Ovary (tissue), 3 donors: ENCODE measurements around the gene HDHD5.

Experiments
- POLR2A ChIP-seq: fragments of 450-650 bp; IDR thresholded peaks from one replicate; pipeline ENCODE4 v1.6.1; 2017; ENCODE audit warnings: antibody characterized with exemption, mild to moderate bottlenecking, moderate library complexity
- TF ChIP-seq, protein P1 (sequence below), 3 donors: fragments of 450-650 bp in 2 of 3; fragments of 200-600 bp in 1 of 3; IDR thresholded peaks; one replicate each; pipeline versions ENCODE4 v1.5.1 to v1.8.0; 2016 to 2022; ENCODE audit warnings: antibody characterized with exemption in 3 of 3, mild to moderate bottlenecking in 1 of 3
- donor health status: DM: no; HTN: no; CAD: no.

GRCh38 chr22:17157714-17158113, 1.4 kb downstream of the HDHD5 start:
- TF ChIP-seq, protein P1, sequence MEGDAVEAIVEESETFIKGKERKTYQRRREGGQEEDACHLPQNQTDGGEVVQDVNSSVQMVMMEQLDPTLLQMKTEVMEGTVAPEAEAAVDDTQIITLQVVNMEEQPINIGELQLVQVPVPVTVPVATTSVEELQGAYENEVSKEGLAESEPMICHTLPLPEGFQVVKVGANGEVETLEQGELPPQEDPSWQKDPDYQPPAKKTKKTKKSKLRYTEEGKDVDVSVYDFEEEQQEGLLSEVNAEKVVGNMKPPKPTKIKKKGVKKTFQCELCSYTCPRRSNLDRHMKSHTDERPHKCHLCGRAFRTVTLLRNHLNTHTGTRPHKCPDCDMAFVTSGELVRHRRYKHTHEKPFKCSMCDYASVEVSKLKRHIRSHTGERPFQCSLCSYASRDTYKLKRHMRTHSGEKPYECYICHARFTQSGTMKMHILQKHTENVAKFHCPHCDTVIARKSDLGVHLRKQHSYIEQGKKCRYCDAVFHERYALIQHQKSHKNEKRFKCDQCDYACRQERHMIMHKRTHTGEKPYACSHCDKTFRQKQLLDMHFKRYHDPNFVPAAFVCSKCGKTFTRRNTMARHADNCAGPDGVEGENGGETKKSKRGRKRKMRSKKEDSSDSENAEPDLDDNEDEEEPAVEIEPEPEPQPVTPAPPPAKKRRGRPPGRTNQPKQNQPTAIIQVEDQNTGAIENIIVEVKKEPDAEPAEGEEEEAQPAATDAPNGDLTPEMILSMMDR (IDR thresholded peaks at IDR 0.05), result no peak
- no peak for TF ChIP-seq POLR2A
